ENCODE measurements around the gene NOTO. TPM values are rescaled to one million over a fixed set of nuclear protein-coding genes. Genes with fewer than 3 reads are reported as not detected.

NOTO gene
- total RNA-seq, 1 experiment from 2014 or later, result 0.41 TPM

DNA sequence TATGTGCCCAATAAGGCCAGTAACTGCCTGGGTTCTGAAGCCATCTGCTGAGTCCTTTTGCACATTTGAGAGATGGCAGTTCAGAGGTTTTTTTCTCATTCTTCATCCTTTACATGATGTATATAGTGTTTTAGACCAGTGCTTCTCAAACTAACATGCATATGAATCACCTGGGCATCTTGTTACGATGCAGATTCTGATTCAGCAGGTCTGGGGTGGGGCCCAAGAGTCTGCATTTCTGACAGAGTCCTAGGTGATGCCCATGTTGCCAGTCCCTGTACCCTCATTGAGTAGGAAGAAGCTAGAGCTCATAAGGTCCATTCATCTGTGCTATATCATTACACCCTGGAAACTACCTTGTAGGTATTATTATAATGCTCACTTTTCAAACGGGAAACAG lies 15.5 kb downstream of the NOTO start:
- H3K9me3 ChIP-seq (ENCODE audit: low read depth, low read length, poor library complexity, severe bottlenecking), result no peaks in the 10 kb centered on the region
- no peak overlapping the region for H3K4me3 ChIP-seq (ENCODE audit: low read depth, low read length, poor library complexity, severe bottlenecking)
- intact Hi-C loops (cut with micrococcal nuclease; ENCODE audit: unreplicated experiment), result no loop called here
- H3K4me1 ChIP-seq (ENCODE audit: insufficient read depth, low read length, poor library complexity, severe bottlenecking), result peaks cover 6% of the 10 kb centered on the region
- ChIA-PET CTCF (no interaction called here), POLR2A (ENCODE audit: low non-redundant PET) (no interaction called here)
- H3K27me3 ChIP-seq (replicated peaks; ENCODE audit: insufficient read depth, low read depth, low read length, poor library complexity), result no peaks in the 10 kb centered on the region
- H3K27ac ChIP-seq (ENCODE audit: low read depth, low read length, poor library complexity, severe bottlenecking), result no peak overlapping the region
- no peak for TF ChIP-seq EZH2 (IDR thresholded peaks at IDR 0.05; ENCODE audit: borderline replicate concordance, low read depth, low read length, poor library complexity, severe bottlenecking)
- TF ChIP-seq, protein P1, sequence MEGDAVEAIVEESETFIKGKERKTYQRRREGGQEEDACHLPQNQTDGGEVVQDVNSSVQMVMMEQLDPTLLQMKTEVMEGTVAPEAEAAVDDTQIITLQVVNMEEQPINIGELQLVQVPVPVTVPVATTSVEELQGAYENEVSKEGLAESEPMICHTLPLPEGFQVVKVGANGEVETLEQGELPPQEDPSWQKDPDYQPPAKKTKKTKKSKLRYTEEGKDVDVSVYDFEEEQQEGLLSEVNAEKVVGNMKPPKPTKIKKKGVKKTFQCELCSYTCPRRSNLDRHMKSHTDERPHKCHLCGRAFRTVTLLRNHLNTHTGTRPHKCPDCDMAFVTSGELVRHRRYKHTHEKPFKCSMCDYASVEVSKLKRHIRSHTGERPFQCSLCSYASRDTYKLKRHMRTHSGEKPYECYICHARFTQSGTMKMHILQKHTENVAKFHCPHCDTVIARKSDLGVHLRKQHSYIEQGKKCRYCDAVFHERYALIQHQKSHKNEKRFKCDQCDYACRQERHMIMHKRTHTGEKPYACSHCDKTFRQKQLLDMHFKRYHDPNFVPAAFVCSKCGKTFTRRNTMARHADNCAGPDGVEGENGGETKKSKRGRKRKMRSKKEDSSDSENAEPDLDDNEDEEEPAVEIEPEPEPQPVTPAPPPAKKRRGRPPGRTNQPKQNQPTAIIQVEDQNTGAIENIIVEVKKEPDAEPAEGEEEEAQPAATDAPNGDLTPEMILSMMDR (conservative IDR thresholded peaks at IDR 0.05; ENCODE audit: low read depth, low read length), result no peak
- peaks cover 15% of the 10 kb centered on the region for H3K36me3 ChIP-seq (ENCODE audit: insufficient read depth, low read length, poor library complexity, severe bottlenecking)
- no TSS peak for BruUV-seq (replicated peaks)
- DNase-seq (ENCODE audit: low spot score), result no peak

- Histone ChIP-seq H3K4me3 (ENCODE audit: low read depth, low read length, poor library complexity, severe bottlenecking) (no peak overlapping the region), H3K27ac (ENCODE audit: low read depth, low read length, poor library complexity, severe bottlenecking) (no peak overlapping the region), H3K4me1 (ENCODE audit: insufficient read depth, low read length, poor library complexity, severe bottlenecking) (peaks cover 6% of the 10 kb centered on the region), H3K36me3 (ENCODE audit: insufficient read depth, low read length, poor library complexity, severe bottlenecking) (peaks cover 15% of the 10 kb centered on the region), H3K9me3 (ENCODE audit: low read depth, low read length, poor library complexity, severe bottlenecking) (no peaks in the 10 kb centered on the region), H3K27me3 (replicated peaks; ENCODE audit: insufficient read depth, low read depth, low read length, poor library complexity) (no peaks in the 10 kb centered on the region)
- ChIA-PET POLR2A (ENCODE audit: low non-redundant PET) (no interaction called here), CTCF (no interaction called here)
- no TSS peak for BruUV-seq (replicated peaks)
- TF ChIP-seq EZH2 (IDR thresholded peaks at IDR 0.05; ENCODE audit: borderline replicate concordance, low read depth, low read length, poor library complexity, severe bottlenecking), result no peak
- TF ChIP-seq, protein P1 (conservative IDR thresholded peaks at IDR 0.05; ENCODE audit: low read depth, low read length), result no peak
- intact Hi-C loops (cut with micrococcal nuclease; ENCODE audit: unreplicated experiment), result no loop called here
- no peak for DNase-seq (ENCODE audit: low spot score)
Observed at GRCh38 chr2:73218298-73218697, 15.9 kb downstream of the NOTO start.

GRCh38 chr2:73223821-73224220 lies 21.4 kb downstream of the NOTO start:
- Histone ChIP-seq H3K4me3 (ENCODE audit: low read depth, low read length, poor library complexity, severe bottlenecking) (no peak overlapping the region), H3K27ac (ENCODE audit: low read depth, low read length, poor library complexity, severe bottlenecking) (no peak overlapping the region), H3K27me3 (replicated peaks; ENCODE audit: insufficient read depth, low read depth, low read length, poor library complexity) (no peaks in the 10 kb centered on the region), H3K4me1 (ENCODE audit: insufficient read depth, low read length, poor library complexity, severe bottlenecking) (no peaks in the 10 kb centered on the region), H3K9me3 (ENCODE audit: low read depth, low read length, poor library complexity, severe bottlenecking) (no peaks in the 10 kb centered on the region), H3K36me3 (ENCODE audit: insufficient read depth, low read length, poor library complexity, severe bottlenecking) (peaks cover 26% of the 10 kb centered on the region)
- POLR2A ChIA-PET (ENCODE audit: low non-redundant PET), result no interaction called here
- CTCF ChIA-PET, result interaction anchor here (1.5 kb wide), 1 partner anchor 11 kb away, joined by 5 read pairs; no protein-coding TSS in a partner anchor
- no peak for DNase-seq (ENCODE audit: low spot score)
- intact Hi-C loops (cut with micrococcal nuclease; ENCODE audit: unreplicated experiment), result no loop called here
- TF ChIP-seq, protein P1 (conservative IDR thresholded peaks at IDR 0.05; ENCODE audit: low read depth, low read length), result no peak
- no peak for TF ChIP-seq EZH2 (IDR thresholded peaks at IDR 0.05; ENCODE audit: borderline replicate concordance, low read depth, low read length, poor library complexity, severe bottlenecking)
- no TSS peak for BruUV-seq (replicated peaks)
